ES-I3 (cell line): ENCODE measurements around the gene BMAL1.
"Not testable (repeated sequence)": the region's sequence is repeated elsewhere in the genome, so short reads cannot be mapped to it uniquely, and the experiment has no call there.

Source experiments
- H3K36me3 ChIP-seq: 2 replicates; pipeline ENCODE4 v1.6.1; 2013; ENCODE audit warnings: mild to moderate bottlenecking, low read length, control low read depth, moderate library complexity; ENCODE audit not compliant: insufficient read depth
- H3K4me1 ChIP-seq: 2 replicates; pipeline ENCODE4 v1.6.1; 2013; ENCODE audit warnings: mild to moderate bottlenecking, control low read depth, low read length; ENCODE audit not compliant: insufficient read depth
- H3K9ac ChIP-seq: 2 replicates; pipeline ENCODE4 v1.6.1; 2013; ENCODE audit warnings: low read depth, mild to moderate bottlenecking, low read length, moderate library complexity
- H3K9me3 ChIP-seq: 2 replicates; pipeline ENCODE4 v1.6.1; 2013; ENCODE audit warnings: mild to moderate bottlenecking, low read length, moderate library complexity; ENCODE audit not compliant: control insufficient read depth, insufficient read depth

BMAL1 gene

GRCh38 chr11:13415201-13415600 lies 137.6 kb downstream of the BMAL1 start:
- Histone ChIP-seq H3K9me3 (no peaks in the 10 kb centered on the region), H3K4me1 (no peaks in the 10 kb centered on the region), H3K36me3 (no peaks in the 10 kb centered on the region; the same call in 1 of the 2 replicates), H3K9ac (no peak overlapping the region)

- Histone ChIP-seq H3K36me3 (no peaks in the 10 kb centered on the region), H3K9me3 (peaks cover under 1% of the 10 kb centered on the region; the same call in 1 of the 2 replicates), H3K9ac (no peak overlapping the region), H3K4me1 (no peaks in the 10 kb centered on the region)
These were observed 144.0 kb downstream of the BMAL1 start for GRCh38 chr11:13421561-13421960.

GRCh38 chr11:13423372-13423771 lies 145.8 kb downstream of the BMAL1 start:
- H3K9me3 ChIP-seq: peaks cover 9% of the 10 kb centered on the region; the same call in 1 of the 2 replicates
- H3K36me3 ChIP-seq: no peaks in the 10 kb centered on the region

GRCh38 chr11:13427440-13427839 lies 149.8 kb downstream of the BMAL1 start:
- Histone ChIP-seq H3K9ac (no peak overlapping the region), H3K9me3 (peaks cover 13% of the 10 kb centered on the region; the same call in 1 of the 2 replicates), H3K4me1 (no peaks in the 10 kb centered on the region), H3K36me3 (no peaks in the 10 kb centered on the region)

More at GRCh38 chr11:13423372-13423771, 145.8 kb downstream of the BMAL1 start:
- Histone ChIP-seq H3K4me1 (no peaks in the 10 kb centered on the region), H3K9ac (no peak overlapping the region)

- H3K4me1 ChIP-seq: peaks cover 12% of the 10 kb centered on the region
- H3K9ac ChIP-seq: no peak overlapping the region
- H3K36me3 ChIP-seq: no peaks in the 10 kb centered on the region
- H3K9me3 ChIP-seq: peaks cover 13% of the 10 kb centered on the region; the same call in 1 of the 2 replicates
These were observed 151.7 kb downstream of the BMAL1 start for GRCh38 chr11:13429288-13429687.

GRCh38 chr11:13429836-13430235 lies 152.2 kb downstream of the BMAL1 start:
- H3K9me3 ChIP-seq: peaks cover 13% of the 10 kb centered on the region; the same call in 1 of the 2 replicates
- peaks cover 15% of the 10 kb centered on the region for H3K4me1 ChIP-seq
- H3K9ac ChIP-seq: no peak overlapping the region
- H3K36me3 ChIP-seq: no peaks in the 10 kb centered on the region

- Histone ChIP-seq H3K4me1 (peaks cover 28% of the 10 kb centered on the region), H3K36me3 (no peaks in the 10 kb centered on the region), H3K9me3 (peaks cover 4% of the 10 kb centered on the region; the same call in 1 of the 2 replicates), H3K9ac (no peak overlapping the region)
These were observed 155.8 kb downstream of the BMAL1 start for GRCh38 chr11:13433437-13433836.

- Histone ChIP-seq H3K9ac (no peak overlapping the region), H3K4me1 (peaks cover 28% of the 10 kb centered on the region), H3K9me3 (no peaks in the 10 kb centered on the region), H3K36me3 (no peaks in the 10 kb centered on the region)
These were observed 156.9 kb downstream of the BMAL1 start for GRCh38 chr11:13434247-13435205.

- H3K36me3 ChIP-seq, H3K9ac ChIP-seq, H3K9me3 ChIP-seq: not testable (repeated sequence)
- H3K4me1 ChIP-seq: peaks cover 38% of the 10 kb centered on the region
These were observed 159.2 kb downstream of the BMAL1 start for GRCh38 chr11:13436836-13437235.
